HepG2 (cell line): ENCODE data around the gene NRN1L. TPM values are rescaled to one million over a fixed set of nuclear protein-coding genes. Genes with fewer than 3 reads are reported as not detected.

Source experiments
- ATAC-seq: fragments of 200-7000 bp; cut with Tn5 transposase; 3 replicates; pipeline ENCODE4 v1.9.1; 2020; ENCODE audit warnings: mild to moderate bottlenecking, moderate library complexity
- BruUV-seq: library from RNA; stranded (reverse); fragments of 400-500 nt; replicated peaks from 2 replicates; lab custom pipeline; 2021; lab: Mats Ljungman, UMichigan
- CTCF ChIA-PET: fragments of 300-600 bp; formaldehyde crosslinking; extraction: SDS; loops from one replicate; lab custom pipeline; 2021; ENCODE audit warnings: low total read pairs, inconsistent platforms, low intra/inter-chr PET ratio; lab: Yijun Ruan, JAX
- POLR2A ChIA-PET: fragments of 350-600 bp; sonication (Branson Sonifier 250); formaldehyde crosslinking; loops from one replicate; lab custom pipeline; 2020; ENCODE audit warnings: antibody characterized with exemption, inconsistent platforms; lab: Yijun Ruan, JAX
- DNase-seq: peaks from one replicate; pipeline ENCODE4 v3.0.0-alpha.2; 2015; ENCODE audit warnings: low spot score
- FAIRE-seq: peaks from 3 replicates; lab custom pipeline; 2011; peaks lifted over from hg19 to GRCh38; lab: Jason Lieb, UNC
- H2AFZ ChIP-seq: one replicate; pipeline ENCODE4 v1.6.1; 2011; ENCODE audit warnings: low read length, inconsistent platforms
- H3K27ac ChIP-seq: fragments of 300-600 bp; 3 replicates; pipeline ENCODE4 v1.8.0; 2011; ENCODE audit warnings: mixed run types, mild to moderate bottlenecking, mixed read lengths, low read length, inconsistent platforms; ENCODE audit not compliant: insufficient read depth; ENCODE audit errors: extremely low read length
- H3K27me3 ChIP-seq, 2 experiments: fragments of 200-600 bp in 1 of 2; 2 replicates in 1 of 2; 3 replicates in 1 of 2; pipeline versions ENCODE4 v1.6.0 to v1.8.0; 2011; ENCODE audit warnings: low read length in 2 of 2, mild to moderate bottlenecking in 2 of 2, moderate library complexity in 2 of 2, inconsistent platforms in 1 of 2; ENCODE audit not compliant: insufficient read depth in 2 of 2, control insufficient read depth in 1 of 2
- H3K36me3 ChIP-seq, 2 experiments: fragments of 200-600 bp in 1 of 2; replicated peaks in 1 of 2; 2 replicates in 1 of 2; 3 replicates in 1 of 2; pipeline versions ENCODE4 v1.5.1 to v1.8.0; 2011; ENCODE audit warnings: low read length in 2 of 2, inconsistent platforms in 1 of 2; ENCODE audit not compliant: insufficient read depth in 2 of 2, control insufficient read depth in 1 of 2
- H3K4me1 ChIP-seq: 2 replicates; pipeline ENCODE4 v1.5.1; 2012; ENCODE audit warnings: low read length, inconsistent platforms; ENCODE audit not compliant: insufficient read depth
- H3K4me2 ChIP-seq: 2 replicates; pipeline ENCODE4 v1.6.0; 2011; ENCODE audit warnings: low read depth, low read length, inconsistent platforms
- H3K4me3 ChIP-seq, 3 experiments: fragments of 200-600 bp in 1 of 3; sonication (generic), shearing (Covaris generic) in 1 of 3; replicated peaks in 1 of 3; 2 replicates each; pipeline ENCODE4 v1.5.1; 2011 to 2016; ENCODE audit warnings: low read length in 3 of 3, inconsistent platforms in 2 of 3, low read depth in 2 of 3, mild to moderate bottlenecking in 2 of 3, control low read depth in 1 of 3, mixed read lengths in 1 of 3; ENCODE audit not compliant: insufficient read depth in 1 of 3
- H3K79me2 ChIP-seq: one replicate; pipeline ENCODE4 v1.6.1; 2011; ENCODE audit warnings: low read length, inconsistent platforms; ENCODE audit not compliant: insufficient read depth
- H3K9ac ChIP-seq: 2 replicates; pipeline ENCODE4 v1.6.0; 2011; ENCODE audit warnings: mild to moderate bottlenecking, low read depth, low read length, inconsistent platforms; ENCODE audit not compliant: insufficient read depth
- H3K9me3 ChIP-seq: 2 replicates; pipeline ENCODE4 v1.5.1; 2012; ENCODE audit warnings: mild to moderate bottlenecking, low read length
- H4K20me1 ChIP-seq: 2 replicates; pipeline ENCODE4 v1.6.0; 2011; ENCODE audit warnings: inconsistent platforms, mild to moderate bottlenecking, low read length, moderate library complexity; ENCODE audit not compliant: insufficient read depth
- ADNP ChIP-seq: sonication (generic); formaldehyde crosslinking; IDR thresholded peaks from 2 replicates; pipeline ENCODE4 v1.4.0; 2020; ENCODE audit warnings: missing genetic modification reagents
- AGO2 ChIP-seq: fragments of 200-400 bp; formaldehyde crosslinking; optimal IDR thresholded peaks from 2 replicates; pipeline ENCODE3; 2017; ENCODE audit warnings: mild to moderate bottlenecking, low read depth, low read length, moderate library complexity
- ARID2 ChIP-seq: sonication (generic); formaldehyde crosslinking; IDR thresholded peaks from 2 replicates; pipeline ENCODE4 v1.8.1; 2022; ENCODE audit warnings: mild to moderate bottlenecking, missing genetic modification reagents, borderline replicate concordance
- ARNT2 ChIP-seq: sonication (generic); formaldehyde crosslinking; IDR thresholded peaks from 2 replicates; pipeline ENCODE4 v1.8.0; 2022; ENCODE audit warnings: mild to moderate bottlenecking, low read depth, missing genetic modification reagents, moderate library complexity
- BHLHE40 ChIP-seq: IDR thresholded peaks from 2 replicates; pipeline ENCODE4 v1.6.1; 2011; ENCODE audit warnings: low read length, improper control_type of control experiment
- FOXM1 ChIP-seq: sonication (generic); formaldehyde crosslinking; IDR thresholded peaks from 2 replicates; pipeline ENCODE4 v1.5.0; 2020; ENCODE audit warnings: missing genetic modification reagents
- FOXO1 ChIP-seq: sonication (generic); formaldehyde crosslinking; IDR thresholded peaks from 2 replicates; pipeline ENCODE4 v1.4.0; 2020; ENCODE audit warnings: missing genetic modification reagents
- HOXA3 ChIP-seq: sonication (generic); formaldehyde crosslinking; IDR thresholded peaks from 2 replicates; pipeline ENCODE4 v1.5.0; 2020; ENCODE audit warnings: missing genetic modification reagents
- KDM2A ChIP-seq: sonication (generic); formaldehyde crosslinking; IDR thresholded peaks from 2 replicates; pipeline ENCODE4 v1.4.0; 2020; ENCODE audit warnings: low read depth, missing genetic modification reagents, borderline replicate concordance
- KDM5B ChIP-seq: sonication (generic); formaldehyde crosslinking; IDR thresholded peaks from 2 replicates; pipeline ENCODE4 v1.4.0; 2020; ENCODE audit warnings: missing genetic modification reagents, mild to moderate bottlenecking, borderline replicate concordance
- PHF21A ChIP-seq: sonication (generic); formaldehyde crosslinking; IDR thresholded peaks from 2 replicates; pipeline ENCODE4 v1.5.0; 2020; ENCODE audit warnings: mild to moderate bottlenecking, missing genetic modification reagents
- POLR2A ChIP-seq, 2 experiments: IDR thresholded peaks; 2 replicates each; pipeline ENCODE4 v1.6.1; 2011; ENCODE audit warnings: low read depth in 2 of 2, low read length in 2 of 2, mild to moderate bottlenecking in 1 of 2, moderate library complexity in 1 of 2; ENCODE audit not compliant: insufficient read depth in 1 of 2
- RBFOX2 ChIP-seq: fragments of 200-400 bp; formaldehyde crosslinking; IDR thresholded peaks from 2 replicates; pipeline ENCODE4 v1.6.1; 2017; ENCODE audit warnings: low read depth, mild to moderate bottlenecking, low read length
- RELA ChIP-seq: sonication (generic); formaldehyde crosslinking; IDR thresholded peaks from 2 replicates; pipeline ENCODE4 v1.4.0; 2020; ENCODE audit warnings: missing genetic modification reagents
- ZC3H4 ChIP-seq: sonication (generic); formaldehyde crosslinking; IDR thresholded peaks from 2 replicates; pipeline ENCODE4 v1.4.0; 2020; ENCODE audit warnings: missing genetic modification reagents, borderline replicate concordance
- ZKSCAN5 ChIP-seq: sonication (generic); formaldehyde crosslinking; IDR thresholded peaks from 2 replicates; pipeline ENCODE4 v1.5.1; 2020; ENCODE audit warnings: mild to moderate bottlenecking, missing genetic modification reagents
- ZNF180 ChIP-seq: sonication (generic); formaldehyde crosslinking; IDR thresholded peaks from 2 replicates; pipeline ENCODE4 v1.4.0; 2020; ENCODE audit warnings: low read depth, missing genetic modification reagents, borderline replicate concordance
- ZNF235 ChIP-seq: sonication (generic); formaldehyde crosslinking; IDR thresholded peaks from 2 replicates; pipeline ENCODE4 v1.8.1; 2023; ENCODE audit warnings: mild to moderate bottlenecking, missing genetic modification reagents, borderline replicate concordance
- ZNF30 ChIP-seq: sonication (generic); formaldehyde crosslinking; IDR thresholded peaks from 2 replicates; pipeline ENCODE4 v1.5.0; 2020; ENCODE audit warnings: mild to moderate bottlenecking, missing genetic modification reagents
- WGBS: methylation state at CpG from one replicate; pipeline ENCODE4 v1.1.6; 2017; ENCODE audit warnings: low lambda C conversion rate; 5-methylcytosine and 5-hydroxymethylcytosine counted together
- in situ Hi-C: cut with HindIII; loops from 2 replicates; pipeline ENCODE4 v1.10.0; 2017; ENCODE audit warnings: low pct_unique_long_range_greater_than_20kb; ENCODE audit not compliant: extremely low pct_ligation_motif_present
- intact Hi-C: fragments of 100-400 bp; cut with micrococcal nuclease; formaldehyde crosslinking; loops from one replicate; pipeline ENCODE4 v1.10.0; 2022; ENCODE audit not compliant: unreplicated experiment
- polyA plus RNA-seq, 8 experiments: library from polyadenylated mRNA; depleted of rRNA in 3 of 8; stranded (reverse) in 7 of 8; unstranded in 1 of 8; fragments of >200 nt; fragmentation: Illumina TruSeq in 4 of 8; extraction: Trizol in 4 of 8; gene quantifications; 2 replicates each; pipeline versions ENCODE4 v1.2.1 to v1.2.3, GENCODE V29; 2011 to 2016; ENCODE audit warnings: low read depth in 4 of 8, missing spikeins in 1 of 8, mixed read lengths in 1 of 8; ENCODE audit not compliant: insufficient read depth in 1 of 8
- total RNA-seq, 5 experiments: library from RNA; depleted of rRNA; stranded (reverse); fragments of >200 nt; fragmentation: Illumina TruSeq; extraction: Trizol; gene quantifications; 2 replicates each; pipeline ENCODE4 v1.2.3, GENCODE V29; 2016; ENCODE audit warnings: low read depth in 1 of 5
- TF ChIP-seq, protein P1 (sequence below): sonication (generic); formaldehyde crosslinking; IDR thresholded peaks from 2 replicates; pipeline ENCODE4 v1.4.0; 2020; ENCODE audit warnings: missing genetic modification reagents; ENCODE audit errors: not compliant biosample characterization
- TF ChIP-seq, protein P2 (sequence below): sonication (generic); formaldehyde crosslinking; IDR thresholded peaks from 2 replicates; pipeline ENCODE4 v1.9.0; 2021; ENCODE audit warnings: missing genetic modification reagents, mild to moderate bottlenecking, borderline replicate concordance
- TF ChIP-seq, protein P3 (sequence below): IDR thresholded peaks from 2 replicates; pipeline ENCODE4 v1.6.1; 2016; ENCODE audit warnings: control low read depth
- TF ChIP-seq, protein P4 (sequence below): sonication (generic); formaldehyde crosslinking; IDR thresholded peaks from 2 replicates; pipeline ENCODE4 v1.8.0; 2022; ENCODE audit warnings: missing genetic modification reagents, mild to moderate bottlenecking, inconsistent platforms, borderline replicate concordance

Gene NRN1L
- total and polyA plus RNA-seq, 2 of the 13 experiments (the other 11 are each of a cell fraction or from before 2014, with no cell fraction given) = 0.53 to 1.2 TPM

DNA sequence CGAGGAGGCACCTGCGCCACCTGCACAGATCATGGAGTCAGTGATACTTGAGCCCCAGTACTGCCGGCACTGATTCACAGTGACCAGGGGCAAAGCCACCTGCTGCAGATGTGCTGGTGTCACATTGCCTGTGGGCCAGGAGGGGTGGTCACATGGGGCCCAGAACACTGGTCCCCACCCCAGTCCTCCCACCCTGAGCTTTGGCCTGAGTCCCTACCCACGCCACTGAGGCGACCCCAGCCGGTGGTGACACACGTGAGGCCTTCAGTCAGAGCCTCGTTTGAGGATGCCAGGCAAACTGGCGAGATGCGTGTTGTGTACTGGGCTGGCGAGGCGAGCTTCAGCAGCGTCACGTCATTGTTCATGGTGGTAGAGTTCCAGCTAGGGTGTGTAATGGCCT, 45.5 kb downstream of the NRN1L start:
- POLR2A ChIA-PET = no interaction called here
- Histone ChIP-seq H3K9me3 (no peaks in the 10 kb centered on the region), H3K27me3 (no peaks in the 10 kb centered on the region), H3K4me2 (no peak overlapping the region), H2AFZ (no peak overlapping the region), H4K20me1 (no peaks in the 10 kb centered on the region; the same call in 1 of the 2 replicates), H3K36me3 (peaks cover 18 to 31% of the 10 kb centered on the region in 2 experiments), H3K4me1 (peaks cover 17% of the 10 kb centered on the region), H3K27ac (no peak overlapping the region), H3K4me3 (no peak overlapping the region), H3K9ac (no peak overlapping the region), H3K79me2 (peaks cover 4% of the 10 kb centered on the region)
- intact Hi-C loops = no loop called here
- ATAC-seq (no peak), DNase-seq (no peak), FAIRE-seq (no peak)
- BruUV-seq = no TSS peak
- WGBS = 93% methylated on average over 11 of the region's 14 CpGs
- in situ Hi-C loops = loop anchor here (10.0 kb wide), 1 partner anchor 265 kb away; the partner anchor contains the start of genes ACD, C16orf86, ENKD1 and PARD6A
- CTCF ChIA-PET = interaction anchor here (5.5 kb wide), 1 partner anchor 46 kb away, joined by 63 read pairs; the partner anchor contains the start of gene NRN1L
- 0 out of 2 replicates have a peak, but pooled peaks have one; percentile 4 for TF ChIP-seq RBFOX2
- TF ChIP-seq, protein P1, sequence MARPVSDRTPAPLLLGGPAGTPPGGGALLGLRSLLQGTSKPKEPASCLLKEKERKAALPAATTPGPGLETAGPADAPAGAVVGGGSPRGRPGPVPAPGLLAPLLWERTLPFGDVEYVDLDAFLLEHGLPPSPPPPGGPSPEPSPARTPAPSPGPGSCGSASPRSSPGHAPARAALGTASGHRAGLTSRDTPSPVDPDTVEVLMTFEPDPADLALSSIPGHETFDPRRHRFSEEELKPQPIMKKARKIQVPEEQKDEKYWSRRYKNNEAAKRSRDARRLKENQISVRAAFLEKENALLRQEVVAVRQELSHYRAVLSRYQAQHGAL (CRISPR knock-in tag) = no peak
- TF ChIP-seq FOXO1 (CRISPR knock-in tag) = no peak
- TF ChIP-seq, protein P2, sequence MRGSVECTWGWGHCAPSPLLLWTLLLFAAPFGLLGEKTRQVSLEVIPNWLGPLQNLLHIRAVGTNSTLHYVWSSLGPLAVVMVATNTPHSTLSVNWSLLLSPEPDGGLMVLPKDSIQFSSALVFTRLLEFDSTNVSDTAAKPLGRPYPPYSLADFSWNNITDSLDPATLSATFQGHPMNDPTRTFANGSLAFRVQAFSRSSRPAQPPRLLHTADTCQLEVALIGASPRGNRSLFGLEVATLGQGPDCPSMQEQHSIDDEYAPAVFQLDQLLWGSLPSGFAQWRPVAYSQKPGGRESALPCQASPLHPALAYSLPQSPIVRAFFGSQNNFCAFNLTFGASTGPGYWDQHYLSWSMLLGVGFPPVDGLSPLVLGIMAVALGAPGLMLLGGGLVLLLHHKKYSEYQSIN (CRISPR knock-in tag) = no peak
- TF ChIP-seq ADNP (CRISPR knock-in tag) = no peak
- TF ChIP-seq BHLHE40 = no peak
- TF ChIP-seq ZNF30 (CRISPR knock-in tag) = no peak
- TF ChIP-seq HOXA3 (CRISPR knock-in tag) = no peak
- no peak for TF ChIP-seq ZKSCAN5 (CRISPR knock-in tag)
- no peak for TF ChIP-seq ARNT2 (CRISPR knock-in tag)
- no peak for TF ChIP-seq ARID2
- no peak for TF ChIP-seq FOXM1 (CRISPR knock-in tag)
- TF ChIP-seq ZNF180 = no peak
- TF ChIP-seq RELA = no peak
- TF ChIP-seq KDM5B (CRISPR knock-in tag) = no peak
- TF ChIP-seq KDM2A (CRISPR knock-in tag) = no peak
- TF ChIP-seq AGO2 = peak; percentile 76
- TF ChIP-seq, protein P3, sequence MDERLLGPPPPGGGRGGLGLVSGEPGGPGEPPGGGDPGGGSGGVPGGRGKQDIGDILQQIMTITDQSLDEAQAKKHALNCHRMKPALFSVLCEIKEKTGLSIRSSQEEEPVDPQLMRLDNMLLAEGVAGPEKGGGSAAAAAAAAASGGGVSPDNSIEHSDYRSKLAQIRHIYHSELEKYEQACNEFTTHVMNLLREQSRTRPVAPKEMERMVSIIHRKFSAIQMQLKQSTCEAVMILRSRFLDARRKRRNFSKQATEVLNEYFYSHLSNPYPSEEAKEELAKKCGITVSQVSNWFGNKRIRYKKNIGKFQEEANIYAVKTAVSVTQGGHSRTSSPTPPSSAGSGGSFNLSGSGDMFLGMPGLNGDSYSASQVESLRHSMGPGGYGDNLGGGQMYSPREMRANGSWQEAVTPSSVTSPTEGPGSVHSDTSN (CRISPR knock-in tag) = no peak
- TF ChIP-seq, protein P4, sequence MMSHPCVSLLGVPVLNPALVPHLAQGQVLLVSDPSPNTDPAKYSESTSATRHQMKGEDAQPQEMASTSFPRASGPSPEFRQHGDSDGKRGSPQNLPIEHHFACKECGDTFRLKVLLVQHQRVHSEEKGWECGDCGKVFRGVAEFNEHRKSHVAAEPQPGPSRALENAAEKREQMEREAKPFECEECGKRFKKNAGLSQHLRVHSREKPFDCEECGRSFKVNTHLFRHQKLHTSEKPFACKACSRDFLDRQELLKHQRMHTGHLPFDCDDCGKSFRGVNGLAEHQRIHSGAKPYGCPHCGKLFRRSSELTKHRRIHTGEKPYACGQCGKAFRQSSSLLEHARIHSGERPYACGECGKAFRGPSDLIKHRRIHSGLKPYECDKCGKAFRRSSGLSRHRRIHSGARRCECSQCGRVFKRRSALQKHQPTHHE (CRISPR knock-in tag) = no peak
- TF ChIP-seq ZNF235 (CRISPR knock-in tag) = no peak
- no peak for TF ChIP-seq PHF21A
- no peak for TF ChIP-seq ZC3H4 (CRISPR knock-in tag)
- peak in 1 of 2 experiments; percentile 36; a peak in 1 of 4 replicates for TF ChIP-seq POLR2A (IDR thresholded peaks at IDR 0.05; ENCODE audit: insufficient read depth in 1 of 2, low read depth in 2 of 2, low read length in 2 of 2)
